NCI-H2107 (cell line): ENCODE data around the gene PSG1.
"Not testable (repeated sequence)": the region's sequence is repeated elsewhere in the genome, so short reads cannot be mapped to it uniquely, and the experiment has no call there.

ENCODE experiments used
- DNase-seq: peaks from one replicate; lab custom pipeline; 2025; lab: John Stamatoyannopoulos, UW

The PSG1 gene

DNA sequence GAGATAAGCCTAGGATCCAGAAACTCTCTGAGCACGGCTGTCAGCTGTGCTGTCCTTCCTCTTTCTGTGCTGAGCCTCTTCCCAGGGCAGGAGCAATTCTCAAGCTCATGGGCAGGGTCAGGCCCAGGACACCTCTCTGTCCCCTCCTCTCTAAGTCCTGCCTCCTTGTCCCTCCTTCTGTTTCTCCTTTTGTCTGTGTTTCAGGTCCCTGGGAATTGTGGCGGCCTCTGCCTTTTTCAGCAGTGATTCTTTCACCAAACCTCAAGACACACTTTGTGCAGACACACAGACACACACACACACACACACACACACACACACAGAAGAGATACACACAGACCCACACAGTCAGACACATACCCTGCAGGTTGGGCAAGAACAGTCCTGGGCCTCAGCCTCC lies at the start of gene PSG1:
TSS of gene PSG1 (minus strand) at position 101 of the 400 bp plus-strand sequence. CDS start 132 bp downstream, outside the sequence.
- DNase-seq = no peak

DNA sequence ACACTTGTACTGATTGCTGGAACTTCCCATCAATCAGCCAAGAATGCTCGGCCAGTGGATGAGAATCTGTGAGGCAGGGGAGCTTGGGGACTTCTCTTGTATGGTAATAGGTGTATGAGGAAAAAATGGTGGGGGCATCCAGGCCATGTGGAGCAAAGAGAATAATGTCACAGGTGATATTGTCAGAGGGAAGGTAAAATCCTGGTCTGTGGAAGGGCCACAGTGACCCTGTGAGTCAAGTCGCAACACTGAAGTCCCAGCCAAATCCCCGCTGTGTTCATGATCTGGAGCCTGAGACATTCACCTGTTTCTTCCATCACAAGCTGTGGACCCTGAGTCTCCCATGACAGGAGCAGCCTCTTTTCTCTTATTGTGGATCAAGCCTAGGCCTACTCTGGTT lies 49.4 kb upstream of the PSG1 start:
- no peak for DNase-seq

DNA sequence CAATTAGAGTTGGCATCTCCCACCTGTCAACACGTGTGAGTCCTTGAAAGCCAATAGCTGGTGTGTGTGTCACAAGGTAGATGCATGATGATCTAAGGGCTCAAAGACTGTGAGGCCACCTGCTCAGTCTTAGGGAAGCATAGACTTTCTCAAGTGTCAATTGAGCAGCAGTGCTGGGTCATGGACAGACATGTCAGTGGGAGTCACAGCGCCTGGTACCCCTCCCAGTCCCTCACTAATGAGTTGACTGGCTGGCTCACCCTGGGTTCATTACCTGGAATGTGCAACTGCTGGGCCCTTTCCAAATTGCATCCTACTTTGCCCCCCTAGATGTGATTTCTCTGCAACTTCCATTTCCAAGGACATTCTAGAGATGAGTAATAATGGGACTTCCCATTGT lies 47.3 kb upstream of the PSG1 start:
- no peak for DNase-seq

DNA sequence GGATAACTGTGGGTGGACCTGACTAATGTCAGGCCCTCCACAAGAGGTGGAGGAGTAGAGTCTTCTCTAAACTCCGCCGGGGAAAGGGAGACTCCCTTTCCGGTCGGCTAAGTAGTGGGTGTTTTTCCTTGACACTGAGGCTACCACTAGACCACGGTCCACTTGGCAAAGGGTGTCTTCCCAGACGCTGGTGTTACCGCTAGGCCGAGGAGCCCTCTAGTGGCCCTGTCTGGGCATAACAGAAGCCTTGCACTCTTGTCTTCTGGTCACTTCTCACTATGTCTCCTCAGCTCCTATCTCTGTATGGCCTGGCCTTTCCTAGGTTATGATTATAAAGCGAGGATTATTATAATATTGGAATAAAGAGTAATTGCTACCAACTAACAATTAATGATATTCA lies 43.6 kb upstream of the PSG1 start:
- not testable (repeated sequence) for DNase-seq

DNA sequence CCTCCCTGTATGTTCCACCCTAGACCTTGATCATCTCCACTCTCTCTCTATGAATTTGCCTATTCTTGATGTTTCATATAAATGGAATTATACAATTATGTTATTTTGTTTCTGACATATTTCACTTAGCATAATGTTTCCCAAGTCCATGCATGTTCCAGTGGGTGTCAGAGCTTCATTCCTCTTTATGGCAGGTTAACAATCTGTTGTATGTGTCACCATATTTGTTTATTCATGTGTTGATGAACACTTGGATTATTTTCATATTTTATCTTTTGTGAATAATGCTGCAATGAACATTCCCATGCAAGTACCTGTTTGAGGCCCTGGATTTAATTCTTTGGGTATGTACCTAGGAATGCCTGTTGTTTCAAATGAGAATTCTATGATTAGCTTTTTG lies 41.5 kb upstream of the PSG1 start:
- DNase-seq = not testable (repeated sequence)

DNA sequence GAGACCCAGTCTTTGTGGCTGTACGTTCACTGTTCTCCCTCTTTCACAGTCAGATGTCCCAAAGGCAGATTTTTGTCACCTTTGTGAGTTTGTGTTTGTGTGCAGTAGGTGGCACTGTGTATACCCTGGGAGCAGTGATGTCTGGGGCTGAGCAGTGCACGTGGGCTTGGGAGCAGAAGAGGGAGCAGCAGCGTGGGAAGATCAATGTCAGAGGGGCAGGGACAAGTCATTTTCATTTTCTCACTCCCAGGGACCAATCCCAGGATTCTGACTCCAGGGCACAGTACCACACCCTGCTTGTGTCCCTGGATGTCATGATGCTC lies 40.2 kb upstream of the PSG1 start:
- DNase-seq = no peak

DNA sequence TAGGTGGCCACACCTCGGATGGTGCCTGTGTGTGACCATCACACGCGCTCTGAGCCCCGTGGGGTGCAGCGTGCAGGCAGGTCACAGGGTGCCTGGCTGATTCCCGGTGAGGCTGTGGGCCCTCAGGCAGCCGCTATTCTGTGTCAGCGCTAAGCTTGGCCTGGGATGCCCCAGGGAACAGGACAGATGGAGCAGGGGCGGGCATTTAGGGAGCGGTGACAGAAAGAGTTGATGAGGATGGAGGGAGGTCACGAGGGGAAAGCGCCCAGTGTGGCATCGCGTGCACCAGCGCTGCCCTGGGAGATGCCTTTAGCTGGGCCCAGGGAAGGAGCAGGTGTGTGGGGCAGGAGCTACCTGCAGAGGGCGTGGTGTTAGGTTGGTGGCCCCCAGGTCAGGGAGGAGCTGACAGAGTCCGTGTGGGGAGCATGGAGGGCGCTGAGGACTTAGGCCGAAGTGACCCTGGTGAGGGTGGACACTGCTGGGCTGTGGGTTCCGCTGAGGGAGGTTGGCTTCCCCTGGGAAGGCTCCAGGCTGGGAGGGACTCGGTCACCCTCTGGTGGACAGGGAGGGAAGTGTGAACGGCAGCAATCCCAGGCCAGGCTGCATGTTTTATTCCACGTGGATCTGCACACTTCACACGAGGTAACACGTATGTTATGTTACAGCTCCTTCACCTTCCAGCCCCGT lies 39.7 kb upstream of the PSG1 start:
- not testable (repeated sequence) for DNase-seq

DNA sequence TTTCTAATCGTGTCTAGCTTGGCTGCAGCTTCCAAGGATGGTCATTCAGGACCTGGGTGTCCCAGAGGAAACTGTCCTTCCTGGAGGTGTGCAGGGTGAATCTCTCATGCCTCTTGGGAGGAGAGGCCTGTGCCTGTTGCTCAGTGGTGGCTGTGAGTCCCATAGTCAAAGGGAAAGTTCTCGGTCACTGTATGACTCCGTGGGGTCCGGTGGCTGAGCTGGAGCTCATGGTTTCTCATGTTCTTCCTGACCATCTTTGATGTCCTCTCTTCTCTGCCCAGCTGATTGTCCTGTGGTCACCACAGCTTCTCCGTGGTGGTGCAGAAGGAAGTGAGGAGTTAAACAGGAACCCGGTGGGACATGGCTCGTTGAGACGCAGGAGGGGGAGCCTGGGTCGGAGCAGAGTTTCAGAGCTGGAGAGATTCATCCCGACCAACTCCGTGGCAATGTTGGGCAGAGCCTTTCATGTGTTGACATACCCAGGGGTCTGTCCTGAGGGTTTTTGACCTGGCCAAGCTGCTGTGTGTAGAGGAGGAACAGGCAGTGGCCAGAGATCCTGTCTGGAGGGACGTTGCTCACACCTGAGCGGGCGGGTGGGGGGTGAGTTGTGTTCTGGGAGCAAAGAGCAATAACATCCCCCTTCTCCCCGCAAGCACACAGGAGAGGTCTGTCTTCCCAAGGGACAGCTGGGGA lies 39.0 kb upstream of the PSG1 start:
- DNase-seq = not testable (repeated sequence)

DNA sequence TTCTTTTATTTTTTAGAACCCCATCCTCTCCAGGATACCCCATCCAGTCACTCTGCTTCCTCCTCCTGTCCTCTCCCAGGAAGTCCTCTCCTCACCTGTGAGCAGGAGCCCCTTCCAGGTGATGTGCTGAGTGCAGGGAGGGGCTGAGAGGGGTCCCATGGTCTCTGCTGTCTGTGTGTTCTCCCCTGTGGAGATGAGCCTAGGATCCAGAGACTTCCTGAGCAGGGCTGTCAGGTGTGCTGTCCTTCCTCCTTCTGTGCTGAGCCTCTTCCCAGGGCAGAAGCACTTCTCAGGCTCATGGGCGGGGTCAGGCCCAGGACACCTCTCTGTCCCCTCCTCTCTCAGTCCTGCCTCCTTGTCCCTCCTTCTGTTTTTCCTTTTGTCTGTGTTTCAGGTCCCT lies 38.1 kb upstream of the PSG1 start, which contains the start of gene PSG6:
TSS of gene PSG6 (minus strand) at position 261 of the 400 bp plus-strand sequence. CDS start at position 159, 102 bp downstream.
- not testable (repeated sequence) for DNase-seq

DNA sequence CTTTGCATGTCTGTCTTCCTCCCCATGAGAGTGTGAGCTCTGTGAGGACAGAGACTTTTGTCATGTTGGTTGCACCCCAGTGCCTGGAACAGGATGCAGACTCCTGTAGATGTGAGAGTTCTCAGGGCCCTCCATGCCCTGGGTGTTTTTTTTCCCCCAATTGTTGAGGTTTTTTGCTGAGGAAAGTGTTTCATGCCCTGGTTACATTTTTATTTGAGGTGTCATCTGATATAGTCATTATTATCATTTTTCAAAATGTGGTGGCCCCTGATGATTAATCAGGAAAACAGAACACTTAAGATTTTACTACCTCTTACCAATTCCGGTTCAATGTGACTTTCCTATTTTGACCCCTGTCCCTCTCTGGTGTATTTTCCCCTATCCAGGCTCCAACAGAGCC lies 37.4 kb upstream of the PSG1 start:
- not testable (repeated sequence) for DNase-seq

DNA sequence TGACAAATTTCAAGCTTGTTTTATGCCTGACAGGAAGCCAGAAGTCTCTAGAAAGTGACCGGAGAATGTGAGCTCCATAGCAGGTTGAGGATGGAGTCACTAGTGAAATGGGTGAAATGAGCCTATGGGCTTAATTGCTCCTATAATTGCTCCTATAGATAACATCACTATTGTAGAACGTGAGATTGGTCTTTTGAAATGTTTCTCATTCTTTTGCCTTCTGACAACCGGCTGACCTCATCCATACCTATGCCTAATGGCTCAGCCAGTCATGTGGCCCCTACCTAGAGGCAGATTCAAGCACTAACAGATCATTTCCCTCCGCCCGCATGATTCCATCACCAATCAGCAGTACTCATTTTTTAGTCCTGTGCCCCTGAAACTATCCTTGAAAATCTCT lies 34.0 kb upstream of the PSG1 start:
- not testable (repeated sequence) for DNase-seq

DNA sequence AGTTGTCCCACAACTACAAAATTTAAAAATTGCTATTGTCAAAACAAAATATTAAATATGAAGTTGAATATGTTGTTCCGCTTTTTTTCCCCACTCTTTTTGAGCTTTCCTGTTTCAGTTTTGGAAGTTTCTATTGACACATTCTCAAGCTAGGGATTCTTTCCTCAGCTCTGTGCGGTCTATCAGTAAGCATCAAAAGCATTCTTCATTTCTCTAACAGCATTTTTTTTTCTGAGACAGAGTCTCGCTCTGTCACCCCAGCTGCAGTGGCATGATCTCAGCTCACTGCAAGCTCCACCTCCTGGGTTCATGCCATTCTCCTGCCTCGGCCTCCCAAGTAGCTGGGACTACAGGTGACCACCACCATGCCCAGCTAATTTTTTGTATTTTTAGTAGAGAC lies 33.4 kb upstream of the PSG1 start:
- not testable (repeated sequence) for DNase-seq

DNA sequence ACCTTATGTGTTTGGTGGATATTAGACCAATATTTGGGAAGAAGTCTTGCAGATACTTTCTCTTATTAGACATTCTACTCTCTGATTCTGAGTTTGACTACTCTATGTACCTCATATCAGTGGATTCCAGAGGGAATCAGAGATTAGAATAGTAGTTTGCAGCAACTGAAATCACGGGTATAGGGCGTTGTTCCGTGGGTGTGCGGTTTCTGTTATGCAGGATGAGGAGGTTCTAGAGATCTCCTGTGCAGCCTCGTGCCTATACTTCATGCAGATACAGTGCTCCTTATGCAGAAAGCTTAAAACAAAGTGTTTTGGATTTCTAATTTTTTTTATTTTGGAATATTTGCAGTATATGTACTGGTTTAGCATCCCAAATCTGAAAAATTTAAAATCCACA lies 32.2 kb upstream of the PSG1 start:
- DNase-seq = not testable (repeated sequence)

DNA sequence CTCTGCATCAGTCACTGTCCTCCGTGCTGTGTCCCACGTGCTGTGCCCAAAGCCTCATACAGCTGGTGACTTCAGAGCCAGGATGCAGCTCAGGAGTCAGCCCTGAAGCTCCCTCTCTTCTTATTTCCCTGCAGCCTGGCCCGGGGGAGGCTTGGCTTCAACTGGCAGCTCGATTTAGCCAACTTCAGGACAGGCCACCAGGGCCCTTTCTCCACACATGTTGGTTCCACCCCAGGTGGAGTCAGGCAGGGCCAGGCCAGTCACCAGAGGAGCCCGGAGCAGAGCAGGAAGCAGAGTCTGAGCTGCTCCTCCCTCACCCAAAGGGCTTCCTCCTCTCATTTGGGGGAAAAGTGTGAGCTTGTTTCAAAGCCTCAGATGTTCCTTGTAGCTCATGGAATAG lies 26.6 kb upstream of the PSG1 start:
- not testable (repeated sequence) for DNase-seq

DNA sequence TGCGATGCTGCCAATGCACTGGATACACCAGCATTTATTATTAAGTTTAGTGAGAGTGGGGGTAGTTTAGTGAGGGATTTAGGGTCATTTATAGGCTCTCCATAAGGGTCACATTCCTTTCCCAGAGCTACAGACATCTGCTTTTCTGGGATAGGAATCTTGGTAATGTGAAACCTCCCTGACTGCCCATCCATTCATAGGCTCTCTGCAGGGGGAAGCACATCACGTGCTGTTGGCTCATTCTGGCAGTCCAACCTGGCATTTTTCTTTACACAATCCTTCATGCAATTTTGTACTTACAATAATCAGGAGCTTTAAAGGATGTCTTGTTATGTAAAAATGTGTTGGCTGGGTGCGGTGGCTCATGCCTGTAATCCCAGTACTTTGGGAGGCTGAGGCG lies 21.0 kb upstream of the PSG1 start:
- DNase-seq = not testable (repeated sequence)

DNA sequence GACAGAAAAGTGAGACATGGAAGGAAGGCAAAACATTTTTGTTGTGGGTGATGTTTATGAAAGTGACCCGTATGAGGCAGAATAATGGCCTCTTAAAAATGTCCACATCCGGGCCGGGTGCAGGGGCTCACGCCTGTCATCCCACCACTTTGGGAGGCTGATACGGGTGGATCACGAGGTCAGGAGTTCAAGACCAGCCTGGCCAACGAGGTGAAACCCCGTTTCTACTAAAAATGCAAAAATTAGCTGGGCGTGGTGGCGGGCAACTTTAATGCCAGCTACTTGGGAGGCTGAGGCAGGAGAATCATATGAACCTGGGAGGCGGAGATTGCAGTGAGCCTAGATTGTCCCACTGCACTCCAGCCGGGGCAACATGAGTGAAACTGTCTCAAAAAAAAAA lies 20.2 kb upstream of the PSG1 start:
- not testable (repeated sequence) for DNase-seq

DNA sequence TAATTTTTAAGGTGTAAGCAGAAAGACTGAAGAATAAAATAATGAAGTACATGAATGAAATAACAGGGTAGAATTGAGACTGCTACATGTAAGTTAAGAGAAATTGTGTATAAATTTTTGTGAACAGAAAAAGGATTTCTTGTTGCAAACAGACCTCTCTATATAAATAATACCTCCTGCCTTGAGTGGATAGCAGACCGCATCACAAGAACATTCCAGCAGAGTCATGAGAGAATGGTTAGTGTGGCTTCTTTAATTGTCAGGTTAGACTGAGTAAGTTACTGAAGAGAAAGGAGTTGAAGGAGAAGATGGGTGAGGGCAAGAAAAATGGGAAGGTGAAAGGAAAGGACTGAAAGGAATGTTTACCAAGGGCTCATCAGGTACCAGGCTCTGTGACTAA lies 19.6 kb upstream of the PSG1 start:
- not testable (repeated sequence) for DNase-seq

DNA sequence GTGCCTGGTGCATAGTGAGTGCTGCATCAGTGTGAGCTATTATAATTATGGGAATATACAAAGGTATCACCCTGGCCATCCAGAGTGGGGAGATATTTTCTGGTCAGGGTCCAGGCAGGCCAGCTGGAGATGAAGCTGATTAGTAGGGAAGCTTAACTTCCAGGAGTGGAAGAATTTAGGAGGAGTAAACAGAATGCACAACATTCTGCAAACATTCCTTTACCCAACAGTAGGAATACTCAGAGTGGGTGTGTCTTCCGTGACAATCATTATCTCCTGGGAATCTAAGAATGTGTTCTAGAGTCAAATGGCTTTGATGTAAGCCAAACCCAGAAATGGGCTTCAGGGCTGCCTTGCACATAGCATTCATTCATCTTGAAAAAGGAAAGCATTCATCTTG lies 19.1 kb upstream of the PSG1 start:
- not testable (repeated sequence) for DNase-seq

DNA sequence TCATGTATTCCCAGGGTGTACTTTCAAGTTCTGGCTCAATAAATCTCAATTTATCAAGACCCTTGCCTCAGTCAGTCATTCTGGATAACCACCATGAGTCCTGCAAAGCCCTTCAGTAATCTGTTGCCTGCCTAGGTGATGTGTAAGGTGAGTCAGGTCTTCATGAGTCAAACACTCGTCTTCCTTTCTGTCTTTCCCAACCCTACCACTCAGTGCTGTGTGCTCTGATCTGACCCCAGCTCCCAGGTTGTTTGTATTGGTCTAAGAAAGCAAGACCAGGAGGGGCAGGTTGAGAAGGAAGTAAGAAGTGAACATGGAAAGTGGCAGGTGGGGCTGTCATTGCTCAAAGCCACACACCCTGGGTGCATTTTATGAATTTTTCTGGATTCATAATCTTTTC lies 18.2 kb upstream of the PSG1 start:
- not testable (repeated sequence) for DNase-seq

DNA sequence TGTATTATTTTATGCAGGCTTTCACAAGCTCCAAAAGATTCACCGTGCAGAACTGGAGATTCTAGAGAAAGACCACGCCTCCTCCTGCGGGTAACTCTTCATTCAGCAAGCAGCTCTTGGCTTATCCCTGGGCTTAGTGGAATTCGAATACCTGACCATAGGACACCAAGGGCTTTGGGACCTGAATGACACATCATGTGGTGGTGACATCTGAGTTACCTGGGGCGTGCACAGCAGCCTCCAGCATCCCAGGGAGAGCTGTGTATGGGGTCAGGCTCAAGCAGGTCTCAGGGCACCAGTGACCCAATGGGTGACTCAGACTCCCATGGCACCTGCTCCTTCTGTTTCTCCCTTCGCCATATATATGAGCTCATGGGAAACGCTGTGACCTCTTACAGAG lies 10.9 kb upstream of the PSG1 start:
- DNase-seq = not testable (repeated sequence)

DNA sequence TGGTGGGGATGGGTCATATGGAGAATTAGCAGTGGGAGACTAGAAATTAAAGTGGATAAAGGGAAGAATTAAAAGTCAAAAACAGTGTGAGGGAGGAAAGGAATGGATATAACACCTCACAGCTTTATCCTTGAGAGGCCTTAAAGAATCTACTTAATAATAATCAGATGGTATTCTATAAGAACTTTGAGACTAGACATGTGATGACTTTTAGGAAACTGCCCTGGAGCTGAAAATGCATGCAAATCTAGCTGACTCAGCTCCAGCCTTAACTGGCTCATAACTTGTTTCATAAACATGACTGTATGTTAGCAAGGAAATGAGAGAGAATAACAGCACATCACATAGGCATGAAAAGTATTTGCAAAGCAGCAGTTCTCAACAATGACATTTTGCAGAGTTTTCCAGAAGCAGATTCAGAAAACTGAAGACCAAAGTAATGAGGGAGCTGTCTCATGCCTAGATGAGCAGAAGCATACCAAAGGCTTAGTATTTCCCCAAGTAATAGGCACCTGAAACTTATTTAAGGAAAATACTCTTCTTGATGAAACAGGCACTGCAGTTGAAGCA lies 8.4 kb upstream of the PSG1 start:
- DNase-seq = not testable (repeated sequence)

DNA sequence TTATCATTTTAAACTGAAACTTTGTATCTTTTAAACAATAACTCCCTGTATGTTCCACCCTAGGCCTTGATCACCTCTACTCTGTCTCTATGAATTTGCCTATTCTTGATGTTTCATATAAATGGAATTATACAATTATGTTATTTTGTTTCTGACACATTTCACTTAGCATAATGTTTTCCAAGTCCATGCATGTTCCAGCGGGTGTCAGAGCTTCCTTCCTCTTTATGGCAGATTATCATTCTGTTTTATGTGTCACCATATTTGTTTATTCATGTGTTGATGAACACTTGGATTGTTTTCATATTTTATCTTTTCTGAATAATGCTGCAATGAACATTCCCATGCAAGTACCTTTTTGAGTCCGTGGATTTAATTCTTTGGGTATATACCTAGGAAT lies 3.2 kb upstream of the PSG1 start:
- DNase-seq = not testable (repeated sequence)

DNA sequence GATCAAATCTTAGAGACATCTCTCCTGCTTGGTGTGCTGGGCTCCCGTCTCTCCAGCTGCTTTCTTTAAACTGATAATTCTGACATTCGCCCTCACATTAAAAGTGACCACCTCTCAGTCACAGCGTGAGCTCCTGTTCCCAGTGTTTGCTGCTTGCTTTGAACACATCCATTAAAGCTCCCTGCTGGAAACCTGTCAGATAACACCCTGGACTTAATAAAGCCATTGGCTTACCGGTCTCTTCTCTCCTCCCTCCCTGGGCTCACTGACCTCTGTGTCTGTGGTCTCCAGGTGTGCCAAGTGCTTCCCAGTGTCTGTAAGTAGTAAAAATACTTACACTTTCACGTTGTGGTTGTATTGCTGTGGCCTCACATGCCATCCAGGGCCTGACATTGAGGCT lies 2.5 kb upstream of the PSG1 start:
- not testable (repeated sequence) for DNase-seq
